Colon (tissue), 2 donors: ENCODE data around the gene HMGB3.
"Not testable (repeated sequence)": the region's sequence is repeated elsewhere in the genome, so short reads cannot be mapped to it uniquely, and the experiment has no call there.

ENCODE experiments used
- FAIRE-seq: peaks from 2 replicates; lab custom pipeline; 2012; peaks lifted over from hg19 to GRCh38; lab: Jason Lieb, UNC
- donor health status: control.
- donor health status: control.

The HMGB3 gene

DNA sequence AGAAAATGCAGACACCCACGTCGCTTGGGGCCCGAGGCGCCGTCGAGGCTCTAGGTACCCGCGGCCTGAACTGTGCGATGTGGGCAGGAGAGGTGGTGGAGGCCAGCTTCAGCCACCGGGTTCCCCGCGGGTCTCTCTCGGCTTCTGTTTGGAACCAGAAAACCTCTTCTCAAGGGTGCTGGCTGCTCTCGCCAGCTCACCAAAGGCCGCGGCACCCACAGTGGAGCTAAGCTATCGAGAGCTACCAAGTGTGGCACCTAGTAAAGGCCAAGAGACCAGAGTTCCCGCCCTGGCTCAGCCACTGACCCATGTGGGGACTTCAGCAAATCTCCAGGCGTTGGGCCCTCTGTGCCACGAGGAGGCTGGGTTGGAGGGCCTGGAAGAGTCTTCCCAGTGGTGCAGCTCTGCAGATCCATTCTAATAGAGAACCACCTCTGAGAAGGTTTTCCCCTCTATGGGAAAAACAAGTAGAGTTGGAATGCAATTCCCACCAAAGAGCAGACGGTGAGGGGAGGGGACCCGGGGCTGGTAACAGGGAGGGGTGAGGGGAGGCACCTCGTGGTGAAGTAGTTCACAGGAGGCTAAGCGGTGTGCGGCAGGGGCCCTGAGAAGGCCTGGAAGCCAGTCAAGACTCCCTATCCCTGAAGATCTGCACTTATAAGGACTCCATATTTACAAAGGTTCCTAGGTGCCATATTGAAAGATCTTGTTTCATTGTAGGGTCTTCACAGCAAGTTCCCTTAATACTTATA, 5.5 kb upstream of the HMGB3 start:
- FAIRE-seq: no peak

DNA sequence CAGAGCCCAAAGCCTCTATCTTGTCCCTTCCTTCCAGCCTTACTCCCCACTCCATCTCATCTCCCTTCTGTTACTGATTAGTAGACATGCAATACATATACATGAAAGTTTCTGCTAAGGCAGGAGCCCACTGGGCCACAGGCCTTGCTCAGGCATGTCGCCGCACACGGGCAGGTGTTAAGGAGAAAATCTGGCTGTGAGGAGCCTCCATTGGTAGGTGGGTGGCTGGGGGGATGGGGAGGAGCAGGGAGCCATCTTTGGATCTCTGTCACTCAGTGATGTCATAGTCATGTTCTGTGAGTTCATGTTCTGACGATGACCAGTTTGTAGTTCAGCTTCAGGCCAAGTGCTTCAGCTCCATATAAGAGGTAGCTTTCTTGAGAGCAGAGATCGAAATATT, 2.9 kb upstream of the HMGB3 start:
- no peak for FAIRE-seq

GRCh38 chrX:150980711-150981110, 2.4 kb upstream of the HMGB3 start:
- no peak for FAIRE-seq

GRCh38 chrX:150982235-150982787, 824 bp upstream of the HMGB3 start:
- FAIRE-seq: no peak

DNA sequence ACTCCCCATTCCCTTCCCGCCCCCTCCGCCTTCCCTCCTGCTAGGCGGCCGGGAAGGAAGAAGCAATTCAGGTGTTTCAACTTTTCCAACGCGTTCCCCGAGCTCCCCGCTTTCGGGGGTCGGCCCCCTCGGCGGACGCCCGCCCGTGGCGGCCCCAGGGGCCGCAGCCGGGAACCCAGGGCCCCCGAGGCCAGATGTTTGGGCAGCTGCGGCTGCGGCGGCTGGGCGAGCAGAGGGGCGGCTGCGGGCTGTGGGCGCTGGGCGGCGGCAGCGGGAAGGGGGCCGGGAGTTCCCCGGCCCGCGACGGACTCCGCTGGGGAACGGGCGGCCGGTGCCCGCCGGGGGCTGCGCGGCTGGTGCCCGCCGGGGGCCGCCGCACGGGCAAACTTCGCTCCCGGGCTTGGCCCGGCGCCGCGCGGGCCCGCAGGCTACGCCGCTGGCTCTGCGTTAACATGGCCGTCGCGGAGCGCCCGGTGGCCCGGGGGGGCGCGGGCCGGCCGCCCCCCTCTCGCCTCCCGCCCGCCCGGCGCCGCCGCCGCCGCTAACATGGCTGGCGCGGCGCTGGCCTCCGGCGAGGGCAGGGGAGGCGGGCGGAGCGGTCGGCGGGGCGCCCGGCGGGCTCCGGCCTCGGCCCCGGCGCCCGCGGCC, 510 bp downstream of the HMGB3 start:
- no peak for FAIRE-seq

DNA sequence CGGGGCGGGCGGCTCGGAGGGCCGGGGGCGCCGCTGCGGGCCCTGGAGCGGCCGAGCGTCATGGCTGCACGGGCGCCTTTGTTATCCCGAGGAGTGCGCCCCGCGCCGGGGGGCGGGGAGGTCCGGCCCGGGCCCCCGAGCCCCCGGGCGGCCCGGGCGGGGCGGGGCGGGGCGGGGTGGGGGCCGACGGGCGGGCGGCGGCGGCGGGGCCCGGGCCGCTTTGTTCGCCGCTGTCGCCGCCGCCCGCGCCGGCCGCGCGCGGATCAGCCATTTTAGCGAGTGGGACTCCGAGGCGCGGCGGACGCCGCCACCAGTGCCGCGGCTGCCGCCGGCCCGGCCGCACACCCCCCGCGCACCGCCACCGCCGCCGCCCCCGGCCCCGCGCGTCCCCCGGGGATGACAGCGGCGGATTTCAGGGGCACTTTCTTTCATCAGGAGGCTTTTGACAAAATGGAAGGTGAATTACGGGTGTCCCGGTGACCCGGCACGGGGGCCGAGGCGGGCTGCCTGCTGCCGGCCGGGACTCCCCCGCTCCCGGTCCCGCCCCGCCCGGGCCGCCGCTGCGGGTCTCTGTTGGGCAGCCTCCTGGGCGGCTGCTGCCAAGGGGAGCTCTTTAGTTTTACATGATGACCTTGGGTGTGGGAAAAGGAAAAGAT, 1.2 kb downstream of the HMGB3 start:
- FAIRE-seq: no peak

GRCh38 chrX:150987687-150988086, 4.6 kb downstream of the HMGB3 start:
- not testable (repeated sequence) for FAIRE-seq

DNA sequence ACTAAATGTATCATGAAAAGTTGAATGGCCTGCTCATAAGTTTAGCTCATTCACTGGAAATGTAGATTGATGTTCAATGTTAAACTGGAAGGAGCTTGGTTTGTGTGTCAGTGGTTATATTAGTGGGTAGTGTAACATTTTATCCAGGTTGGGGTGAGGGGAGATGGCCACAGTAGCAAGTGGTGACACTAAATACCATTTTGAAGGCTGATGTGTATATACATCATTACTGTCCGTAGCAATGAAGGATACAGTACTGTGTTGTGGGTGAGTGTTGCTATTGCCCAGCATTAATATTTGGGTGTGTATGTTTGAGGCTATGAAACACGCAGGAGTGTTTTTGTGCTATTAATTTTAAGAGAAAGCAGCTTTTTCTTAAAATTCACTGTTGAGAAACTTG, 6.3 kb downstream of the HMGB3 start:
- FAIRE-seq: no peak

DNA sequence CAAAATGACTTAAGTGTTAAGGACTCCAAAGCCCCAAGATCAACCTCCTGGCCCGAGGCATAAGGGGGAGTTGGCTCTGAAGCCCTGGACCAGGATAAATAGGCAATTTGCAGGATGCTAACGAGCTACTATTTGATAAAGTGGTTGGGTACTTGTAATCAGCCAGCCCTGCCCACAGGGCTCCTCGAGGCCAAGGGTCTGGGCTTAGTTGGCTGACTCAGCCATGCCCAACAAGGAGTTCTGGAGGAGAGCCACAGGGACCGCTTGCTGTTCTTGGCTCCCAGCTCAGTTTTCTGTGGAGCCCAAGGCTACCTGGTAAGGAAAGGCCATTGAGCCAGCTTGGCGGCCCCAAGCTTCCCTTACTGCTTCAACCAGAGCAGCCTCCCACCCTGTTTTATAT, 7.8 kb downstream of the HMGB3 start:
- no peak for FAIRE-seq

DNA sequence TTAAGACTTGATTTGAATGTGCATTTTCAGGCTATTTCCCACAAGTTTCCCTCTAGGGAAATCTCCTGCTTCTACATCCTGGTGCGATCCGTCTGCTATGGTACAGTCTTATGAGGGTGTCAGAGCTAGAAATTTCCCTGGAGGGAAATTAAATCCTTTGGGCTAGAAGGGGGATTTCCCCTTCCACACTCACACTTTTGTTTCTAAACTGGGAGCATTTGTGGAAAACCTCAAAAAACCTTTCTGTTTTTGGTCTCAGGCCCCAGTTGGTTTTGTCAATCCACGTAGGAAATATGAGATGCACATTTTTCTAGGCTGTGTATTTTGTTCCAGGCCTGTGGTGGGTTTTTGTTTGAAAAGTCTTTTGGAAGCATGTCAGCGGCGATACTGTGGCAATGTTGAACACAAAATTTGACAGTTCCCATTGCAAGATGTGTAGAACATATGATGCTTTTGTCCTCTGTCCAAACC, 17.8 kb downstream of the HMGB3 start:
- no peak for FAIRE-seq

GRCh38 chrX:151004085-151004484, 20.9 kb downstream of the HMGB3 start:
- no peak for FAIRE-seq

DNA sequence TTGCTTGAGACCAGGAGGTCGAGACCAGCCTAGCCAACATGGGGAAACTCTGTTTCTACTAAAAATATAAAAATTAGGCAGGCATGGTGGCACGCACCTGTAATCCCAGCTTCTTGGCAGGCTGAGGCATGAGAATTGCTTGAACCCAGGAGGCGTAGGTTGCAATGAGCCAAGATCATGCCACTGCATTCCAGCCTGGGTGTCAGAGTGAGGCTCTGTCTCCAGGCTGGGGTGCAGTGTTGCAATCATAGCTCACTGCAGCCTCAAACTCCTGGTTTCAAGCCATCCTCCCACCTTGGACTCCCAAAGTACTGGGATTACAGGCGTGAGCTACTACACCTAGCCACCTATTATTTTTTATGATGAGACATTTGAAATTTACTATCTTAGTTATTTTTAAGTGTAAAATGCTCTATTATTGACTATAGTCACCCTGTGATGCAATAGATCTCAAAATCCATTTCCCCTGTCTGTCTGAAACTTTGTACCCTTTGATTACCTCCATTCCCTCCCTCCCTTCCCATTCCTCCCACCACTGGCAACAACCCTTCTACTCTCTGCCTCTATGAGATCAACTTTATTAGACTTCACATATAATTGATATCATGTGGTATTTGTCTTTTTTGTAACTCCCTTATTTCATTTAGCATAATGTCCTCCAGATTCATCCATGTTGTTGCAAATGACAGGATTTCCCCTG, 23.4 kb downstream of the HMGB3 start:
- no peak for FAIRE-seq

- FAIRE-seq: no peak
Observed at GRCh38 chrX:151009582-151009981, 26.4 kb downstream of the HMGB3 start.

GRCh38 chrX:151013164-151013743, 30.1 kb downstream of the HMGB3 start:
- FAIRE-seq: no peak

GRCh38 chrX:151015684-151016083, 32.5 kb downstream of the HMGB3 start:
- FAIRE-seq: no peak

DNA sequence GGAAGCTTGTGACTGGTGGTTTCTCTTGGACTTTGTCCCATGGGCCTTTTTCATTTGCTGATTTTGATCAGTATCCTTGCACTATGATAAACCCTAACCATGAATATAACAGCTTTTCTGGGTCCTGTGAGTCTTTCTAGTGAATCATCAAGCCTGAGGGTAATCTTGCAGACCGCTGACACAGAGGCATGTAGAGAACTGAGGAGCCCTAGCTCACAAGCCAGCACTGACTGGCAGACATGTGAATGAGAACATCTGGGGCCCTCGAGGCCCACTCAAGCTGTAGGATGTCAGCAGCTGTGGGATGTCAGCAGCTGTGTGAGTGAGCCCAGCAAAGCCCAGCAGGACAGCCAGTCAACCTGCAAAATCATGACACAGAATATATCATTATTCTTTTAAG, 36.7 kb downstream of the HMGB3 start:
- no peak for FAIRE-seq

DNA sequence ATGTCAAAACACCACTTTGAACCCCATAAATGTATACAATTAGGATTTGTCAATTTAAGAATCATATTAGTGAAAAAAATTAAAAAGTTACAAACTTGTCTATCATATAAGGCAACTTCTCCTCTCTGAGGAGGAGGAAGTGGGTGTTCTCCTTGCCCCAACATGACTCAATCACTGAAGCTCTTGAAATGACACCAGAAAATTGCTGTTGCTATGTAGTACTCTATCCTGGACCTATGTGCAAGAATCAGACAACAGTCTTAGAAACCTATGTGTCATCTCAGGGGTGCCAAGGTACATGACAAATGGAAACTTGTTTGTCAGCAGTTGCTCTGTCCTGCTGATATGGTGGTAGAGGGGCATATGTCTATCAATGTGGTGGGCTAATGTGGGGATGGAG, 47.7 kb downstream of the HMGB3 start:
- FAIRE-seq: no peak

- FAIRE-seq: no peak
Observed at GRCh38 chrX:151031391-151031975, 48.3 kb downstream of the HMGB3 start.

DNA sequence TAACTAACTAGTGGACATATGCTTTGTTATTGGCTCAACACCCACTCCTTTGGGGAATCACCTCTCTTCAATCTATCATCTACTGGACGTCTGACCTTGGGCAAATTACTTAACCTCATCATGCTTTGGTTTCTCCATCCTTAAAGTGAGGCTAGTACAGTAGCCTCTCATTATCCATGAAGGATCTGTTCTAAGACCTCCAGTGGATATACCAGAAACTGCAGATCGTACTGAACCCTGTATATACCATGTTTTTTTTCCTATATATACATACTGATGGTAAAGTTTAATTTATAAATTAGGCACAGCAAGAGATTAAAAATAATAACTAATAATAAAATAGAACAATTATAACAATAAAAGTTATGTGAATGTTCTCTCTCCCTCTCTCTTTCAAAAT, 56.2 kb downstream of the HMGB3 start:
- no peak for FAIRE-seq
